Stimulated activated CD8-positive, alpha-beta memory T cell treated with anti-CD3 and anti-CD28 coated beads, Interleukin-7, amount 100 ng/mL, for 48 hours (primary cell): ENCODE data around the gene CYP26A1.

Source experiments
- DNase-seq, 2 donors: peaks; one replicate each; pipeline ENCODE4 v3.0.0-alpha.2; 2020; ENCODE audit warnings: low read depth in 1 of 2; ENCODE audit errors: extremely low read depth in 1 of 2

The CYP26A1 gene, protein sequence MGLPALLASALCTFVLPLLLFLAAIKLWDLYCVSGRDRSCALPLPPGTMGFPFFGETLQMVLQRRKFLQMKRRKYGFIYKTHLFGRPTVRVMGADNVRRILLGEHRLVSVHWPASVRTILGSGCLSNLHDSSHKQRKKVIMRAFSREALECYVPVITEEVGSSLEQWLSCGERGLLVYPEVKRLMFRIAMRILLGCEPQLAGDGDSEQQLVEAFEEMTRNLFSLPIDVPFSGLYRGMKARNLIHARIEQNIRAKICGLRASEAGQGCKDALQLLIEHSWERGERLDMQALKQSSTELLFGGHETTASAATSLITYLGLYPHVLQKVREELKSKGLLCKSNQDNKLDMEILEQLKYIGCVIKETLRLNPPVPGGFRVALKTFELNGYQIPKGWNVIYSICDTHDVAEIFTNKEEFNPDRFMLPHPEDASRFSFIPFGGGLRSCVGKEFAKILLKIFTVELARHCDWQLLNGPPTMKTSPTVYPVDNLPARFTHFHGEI

DNA sequence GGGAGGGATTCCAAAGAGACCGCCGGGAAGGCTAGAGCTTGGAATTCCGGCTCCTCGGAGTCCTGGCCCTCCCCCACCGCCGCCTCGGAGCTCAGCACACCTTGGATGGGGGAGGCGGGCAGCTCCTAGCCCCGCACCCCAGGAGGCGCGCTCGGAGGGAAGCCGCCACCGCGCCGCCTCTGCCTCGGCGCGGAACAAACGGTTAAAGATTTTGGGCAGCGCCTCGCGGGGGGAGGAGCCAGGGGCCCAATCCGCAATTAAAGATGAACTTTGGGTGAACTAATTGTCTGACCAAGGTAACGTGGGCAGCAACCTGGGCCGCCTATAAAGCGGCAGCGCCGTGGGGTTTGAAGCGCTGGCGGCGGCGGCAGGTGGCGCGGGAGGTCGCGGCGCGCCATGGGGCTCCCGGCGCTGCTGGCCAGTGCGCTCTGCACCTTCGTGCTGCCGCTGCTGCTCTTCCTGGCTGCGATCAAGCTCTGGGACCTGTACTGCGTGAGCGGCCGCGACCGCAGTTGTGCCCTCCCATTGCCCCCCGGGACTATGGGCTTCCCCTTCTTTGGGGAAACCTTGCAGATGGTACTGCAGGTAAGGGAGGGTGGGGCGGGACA, at the start of gene CYP26A1:
Gene CYP26A1, plus strand, starts transcription at position 355 of the 608 bp plus-strand sequence. Its CDS starts 42 bp downstream, at position 397.
- no peak for DNase-seq

DNA sequence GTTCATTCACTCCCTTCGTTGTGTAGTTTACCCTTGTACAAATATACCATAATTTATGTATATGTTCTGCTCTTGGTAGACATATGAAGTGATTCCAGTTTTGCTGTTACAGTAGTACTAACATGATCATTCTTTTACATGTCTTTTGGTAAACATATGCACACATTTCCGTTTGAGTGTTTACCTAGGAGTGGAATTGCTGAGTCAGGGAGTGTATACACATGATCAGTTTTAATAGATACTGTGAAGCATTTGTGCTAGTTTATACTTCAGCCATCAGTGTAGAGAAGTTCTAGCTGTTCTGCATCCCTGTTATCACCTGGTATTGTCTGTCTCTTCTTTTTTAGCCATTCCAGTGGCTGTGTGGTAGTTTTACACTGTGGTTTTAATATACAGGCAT, 47.6 kb upstream of the CYP26A1 start:
- no peak for DNase-seq

DNA sequence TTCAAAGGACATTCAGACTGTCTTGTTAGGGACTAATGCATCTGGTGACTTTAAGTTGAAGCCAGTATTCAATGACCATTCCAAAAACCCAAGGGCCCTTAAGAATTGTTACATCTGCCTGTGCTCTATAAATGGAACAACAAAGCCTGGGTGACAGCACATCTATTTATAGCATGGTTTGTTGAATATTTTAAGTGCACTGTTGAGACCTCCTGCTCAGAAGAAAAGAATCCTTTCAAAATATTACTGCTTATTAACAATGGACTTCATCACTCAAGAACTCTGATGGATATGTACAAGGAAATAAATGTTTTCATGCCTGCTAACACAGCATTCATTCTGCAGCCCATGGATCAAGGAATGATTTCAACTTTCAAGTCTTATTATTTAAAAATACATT, 46.2 kb upstream of the CYP26A1 start:
- DNase-seq: no peak

DNA sequence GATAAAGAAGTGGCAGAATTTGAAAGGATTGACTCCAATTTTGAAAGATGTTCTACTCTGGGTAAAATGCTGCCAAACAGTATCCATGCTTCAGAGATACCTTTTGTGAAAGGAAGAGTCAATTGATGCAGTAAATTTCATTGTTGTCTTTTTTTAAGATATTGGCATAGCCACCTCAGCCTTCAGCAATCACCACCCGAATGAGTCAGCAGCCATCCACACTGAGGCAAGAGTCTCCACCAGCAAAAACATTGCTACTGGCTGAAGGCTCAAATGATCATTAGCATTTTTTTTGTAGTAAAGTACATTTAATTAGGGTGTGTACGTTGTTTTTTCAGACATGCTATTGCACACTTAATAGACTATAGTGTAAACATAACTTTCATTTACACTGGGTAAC, 44.8 kb upstream of the CYP26A1 start:
- no peak for DNase-seq

DNA sequence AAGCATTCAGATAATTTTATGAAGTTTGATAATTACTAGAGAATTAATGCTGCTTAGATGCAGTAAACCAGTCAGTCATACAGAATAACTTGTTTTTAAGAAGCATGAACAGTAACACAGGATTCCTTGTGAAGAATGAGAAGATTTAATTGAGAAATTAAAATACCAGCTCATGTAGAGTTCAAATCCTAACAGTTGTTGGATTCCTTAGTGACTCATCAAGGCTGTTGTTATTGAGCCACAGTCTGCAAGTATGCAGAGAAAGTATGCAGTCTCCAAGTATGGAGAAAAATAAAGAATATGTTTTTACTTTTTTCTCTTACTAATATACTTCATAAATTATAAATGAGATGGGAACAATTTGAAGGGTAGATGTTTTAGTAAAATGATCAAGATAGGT, 43.3 kb upstream of the CYP26A1 start:
- DNase-seq: no peak

DNA sequence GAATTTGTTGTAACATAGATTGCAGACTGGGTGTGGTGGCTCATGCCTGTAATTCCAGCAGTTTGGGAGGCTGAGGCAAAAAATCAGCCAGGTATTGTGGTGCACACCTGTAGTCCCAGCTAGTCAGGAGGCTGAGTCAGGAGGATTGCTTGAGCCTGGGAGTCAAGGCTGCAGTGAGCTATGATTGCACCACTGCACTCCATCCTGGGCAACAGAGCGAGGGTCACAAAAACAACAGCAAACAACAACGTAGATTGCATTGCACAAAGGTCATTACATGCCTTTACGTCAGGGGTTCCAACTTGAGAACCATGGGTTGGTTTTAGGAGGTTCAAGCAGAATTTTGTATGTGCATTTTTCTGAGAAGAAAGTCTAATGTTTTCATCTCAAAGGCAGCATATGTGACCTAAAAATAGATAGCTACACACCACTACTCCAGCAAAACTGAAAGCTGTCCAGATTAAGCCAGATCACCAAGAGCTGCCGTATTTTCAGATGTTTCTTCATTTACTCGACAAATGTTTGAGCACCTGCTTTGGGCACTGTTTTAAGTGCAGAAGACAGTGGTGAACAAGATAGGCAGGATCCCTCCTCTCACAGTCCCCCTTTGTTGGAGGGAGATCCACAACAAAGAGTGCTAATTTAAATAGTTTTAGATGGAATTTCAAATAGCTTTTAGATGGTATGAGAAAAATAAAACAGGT, 41.4 kb upstream of the CYP26A1 start:
- no peak for DNase-seq

DNA sequence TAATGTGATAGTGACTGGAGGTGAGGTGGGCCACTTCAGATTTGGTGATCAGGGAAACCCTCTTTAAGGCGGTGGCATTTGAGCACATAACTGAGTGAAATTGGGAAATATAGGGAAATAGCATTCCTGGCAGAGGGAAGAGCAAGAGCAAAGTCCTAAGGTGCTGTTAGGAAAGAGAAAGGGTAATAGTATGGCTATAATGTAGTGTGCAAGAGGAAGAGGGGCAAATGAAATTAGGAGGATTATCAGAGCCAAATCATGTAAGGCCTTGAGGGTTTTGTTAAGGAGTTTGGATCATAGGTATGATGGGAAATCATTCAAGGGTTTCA, 40.9 kb upstream of the CYP26A1 start:
- no peak for DNase-seq

DNA sequence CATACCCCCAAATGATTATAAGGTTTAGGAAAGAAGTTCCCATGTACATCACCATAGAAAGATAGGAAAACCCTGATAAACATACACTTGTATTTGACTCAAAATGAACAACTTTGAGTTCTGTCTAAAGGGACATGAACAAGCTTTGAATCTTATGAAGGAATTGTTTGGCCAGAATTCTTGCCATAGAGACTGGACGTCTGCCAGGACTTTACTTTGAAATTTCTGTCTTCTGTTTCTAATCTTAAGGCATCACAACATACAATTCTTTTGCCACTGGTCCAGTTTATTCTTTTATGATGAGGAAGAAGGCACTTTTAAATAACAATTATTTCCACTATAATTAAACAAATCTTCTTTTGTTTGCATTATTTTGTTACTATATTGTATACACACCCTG, 39.3 kb upstream of the CYP26A1 start:
- DNase-seq: no peak

DNA sequence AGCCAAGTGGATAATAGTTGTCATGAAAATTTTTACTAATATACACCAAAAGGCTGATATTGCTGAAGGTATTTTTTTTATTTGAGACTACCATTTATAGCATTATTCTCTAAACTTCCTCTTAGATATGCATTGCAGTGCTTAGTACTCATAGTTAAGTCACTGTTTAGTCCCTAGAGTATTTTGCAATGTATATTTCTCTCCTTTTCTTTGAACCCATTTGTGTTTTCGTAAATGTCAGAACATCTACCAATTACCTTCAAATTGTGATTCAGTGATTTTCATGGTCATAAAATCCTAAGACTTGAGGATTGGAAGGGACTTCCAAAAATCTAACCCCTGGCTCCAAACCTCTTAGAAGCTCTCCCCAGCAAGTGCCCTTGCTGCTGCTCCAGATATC, 34.6 kb upstream of the CYP26A1 start:
- no peak for DNase-seq

DNA sequence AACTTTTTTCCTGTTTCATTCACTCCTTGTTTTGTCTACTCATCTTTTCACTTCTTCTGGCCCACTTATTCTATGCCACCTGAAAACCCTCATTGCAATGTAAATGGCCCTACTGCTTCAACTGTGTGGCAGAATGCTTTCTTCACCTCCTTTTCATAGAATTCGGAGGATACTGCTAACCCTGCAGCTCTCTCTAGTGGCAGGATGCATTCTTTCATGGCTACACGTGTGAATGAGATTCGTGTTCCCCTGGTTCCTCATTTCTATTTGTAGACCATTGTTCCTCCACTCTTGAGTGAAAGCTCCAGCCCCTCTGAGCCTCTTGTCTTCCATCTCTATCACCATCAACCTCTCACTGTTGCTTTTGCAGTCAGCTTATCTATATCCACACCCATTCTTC, 34.0 kb upstream of the CYP26A1 start:
- no peak for DNase-seq

DNA sequence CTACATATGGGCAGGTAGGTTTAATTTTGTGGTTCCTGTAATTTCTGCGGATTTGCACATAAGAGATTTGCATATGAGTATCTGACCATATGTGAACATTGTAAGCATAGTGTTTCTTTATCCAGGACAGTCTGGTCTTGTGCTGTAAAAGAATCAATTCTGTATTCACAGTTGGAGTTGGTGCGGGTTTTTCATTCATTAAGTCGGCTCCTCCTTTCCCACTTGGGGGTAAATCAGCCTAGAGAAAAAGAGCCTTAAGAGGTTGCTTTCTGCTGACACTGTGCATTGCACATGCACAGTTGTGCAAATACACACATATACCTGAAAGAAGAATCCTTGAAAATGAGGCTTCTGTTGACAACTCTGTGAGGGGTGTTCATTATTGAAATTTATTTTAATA, 19.2 kb upstream of the CYP26A1 start:
- DNase-seq: no peak

DNA sequence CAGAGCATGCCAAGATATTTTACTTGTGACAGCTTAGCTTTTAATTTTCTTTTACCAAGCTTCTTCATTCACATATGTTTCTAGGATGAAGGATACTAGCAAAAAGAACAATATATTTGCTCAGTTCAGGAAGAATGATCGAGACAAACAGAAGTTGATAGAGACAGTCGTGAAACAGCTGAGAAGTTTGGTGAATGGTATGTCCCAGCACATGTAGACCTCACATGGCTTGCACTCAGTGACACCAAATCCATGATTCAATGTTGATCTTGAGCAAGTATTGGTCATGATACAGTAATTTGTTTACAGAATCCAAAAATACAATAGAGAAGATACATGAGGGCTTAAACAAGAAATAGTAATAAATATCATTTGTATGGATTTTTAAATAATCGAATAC, 15.6 kb upstream of the CYP26A1 start:
- no peak for DNase-seq

DNA sequence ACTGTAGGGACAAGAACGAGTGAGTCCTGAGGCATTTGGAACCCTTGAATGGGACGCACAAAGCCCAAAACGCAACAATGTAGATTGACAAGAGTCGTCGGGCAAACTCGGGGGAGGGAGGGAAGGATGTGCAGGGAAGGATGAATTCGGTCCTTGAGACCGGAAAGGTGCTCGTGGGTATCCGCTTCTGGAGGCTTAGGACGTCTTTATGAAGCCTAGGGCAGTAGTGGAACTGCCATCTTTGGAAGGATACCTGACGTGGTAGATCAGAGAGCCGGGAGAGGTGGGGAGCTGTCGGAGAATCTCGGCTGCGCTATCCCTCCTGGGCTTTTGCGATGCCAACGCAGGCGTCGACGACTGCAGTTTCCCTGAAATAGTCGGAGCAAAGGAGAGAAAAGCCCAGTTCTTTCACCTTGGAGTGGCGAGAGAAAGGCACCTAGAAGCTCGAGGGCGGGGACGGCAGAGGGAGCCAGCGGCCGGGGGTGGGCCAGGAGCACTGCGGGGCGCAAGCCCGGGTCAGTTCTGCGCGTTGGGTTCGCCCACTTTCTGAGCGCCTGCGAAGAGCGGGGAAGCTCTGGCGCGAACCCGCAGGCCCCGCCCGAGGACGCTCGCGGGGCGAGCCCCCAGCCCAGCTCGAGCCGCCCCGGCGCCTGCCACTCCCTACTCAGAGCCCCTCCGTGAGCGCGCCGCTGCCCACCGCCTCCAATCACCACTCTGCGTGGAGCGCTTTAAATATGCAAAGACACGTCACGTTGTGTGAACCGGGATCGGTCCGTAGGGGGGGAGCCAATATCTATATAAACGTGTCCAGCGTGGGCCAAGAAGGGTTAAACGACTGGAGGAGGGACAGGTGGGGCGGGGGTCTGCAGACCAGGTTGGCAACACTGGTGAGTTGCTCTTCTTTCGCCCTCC, 13.5 kb upstream of the CYP26A1 start, which contains the start of gene CYP26C1:
Gene CYP26C1, plus strand, starts transcription at position 824 of the 912 bp plus-strand sequence. CDS start 466 bp downstream, outside the sequence.
- no peak for DNase-seq

DNA sequence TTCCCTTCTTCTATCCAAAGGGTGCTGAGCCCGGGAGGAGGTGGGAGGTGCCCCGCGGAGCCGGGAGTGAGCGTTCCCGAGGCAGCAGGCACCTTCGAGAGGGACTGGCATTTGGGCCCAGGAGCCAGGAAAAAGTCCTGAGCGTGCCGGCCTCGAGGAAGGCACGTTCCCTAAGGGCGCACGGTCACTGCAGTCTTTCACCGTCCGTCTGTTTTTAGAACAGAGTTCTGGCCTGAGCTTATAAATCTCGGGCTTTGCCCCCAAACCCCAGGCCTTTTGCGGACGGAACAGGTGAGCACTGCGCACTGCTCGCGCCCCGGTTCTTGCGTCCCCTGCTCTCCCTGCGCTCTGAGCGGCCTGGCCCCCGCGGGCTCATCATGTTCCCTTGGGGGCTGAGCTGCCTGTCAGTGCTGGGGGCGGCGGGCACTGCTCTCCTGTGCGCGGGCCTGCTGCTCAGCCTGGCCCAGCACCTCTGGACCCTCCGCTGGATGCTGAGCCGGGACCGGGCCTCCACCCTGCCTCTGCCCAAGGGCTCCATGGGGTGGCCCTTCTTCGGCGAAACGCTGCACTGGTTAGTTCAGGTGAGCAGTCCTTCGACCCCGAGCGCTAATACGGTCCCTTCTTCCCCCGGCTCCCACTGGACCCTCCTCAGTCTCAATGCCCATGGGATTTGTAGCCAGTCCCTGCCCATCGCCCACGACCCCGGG, 12.7 kb upstream of the CYP26A1 start:
- no peak for DNase-seq

DNA sequence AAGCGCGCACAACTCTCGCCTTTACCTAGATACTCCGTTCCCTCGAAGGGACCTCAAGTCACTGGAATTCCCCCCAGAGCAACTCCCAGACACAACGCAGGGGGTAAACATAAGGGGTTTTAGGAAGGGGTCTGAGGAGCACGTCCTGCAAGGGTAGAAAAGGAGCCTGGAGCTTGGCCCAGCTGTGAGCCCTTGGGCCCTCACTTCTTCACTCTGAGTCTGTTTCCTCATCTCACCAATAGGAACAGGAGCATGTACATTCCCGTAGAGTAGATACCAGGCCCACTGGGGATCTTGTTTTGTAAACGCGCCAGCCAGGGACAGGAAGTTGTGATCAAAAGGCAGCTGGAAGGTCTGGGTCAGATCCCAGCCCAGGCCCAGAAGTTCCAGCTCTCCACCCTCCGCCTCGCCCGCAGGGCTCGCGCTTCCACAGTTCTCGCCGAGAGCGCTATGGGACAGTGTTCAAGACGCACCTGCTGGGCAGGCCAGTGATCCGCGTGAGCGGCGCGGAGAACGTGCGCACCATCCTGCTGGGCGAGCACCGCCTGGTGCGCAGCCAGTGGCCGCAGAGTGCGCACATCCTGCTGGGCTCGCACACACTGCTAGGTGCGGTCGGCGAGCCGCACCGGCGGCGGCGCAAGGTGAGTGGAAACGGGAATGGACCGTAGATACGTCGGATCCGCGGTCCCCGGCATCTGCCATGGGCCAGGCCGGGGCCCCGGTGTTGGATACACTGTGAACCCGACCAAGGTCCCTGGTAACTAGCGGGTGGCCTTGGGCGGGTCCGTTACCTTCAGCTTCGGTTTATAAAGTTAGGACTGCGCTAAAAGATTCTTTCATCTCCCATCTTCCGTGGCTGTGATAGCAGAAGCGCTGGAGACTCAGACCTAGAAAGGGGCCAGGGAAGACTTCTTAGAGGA, 11.8 kb upstream of the CYP26A1 start:
- no peak for DNase-seq

DNA sequence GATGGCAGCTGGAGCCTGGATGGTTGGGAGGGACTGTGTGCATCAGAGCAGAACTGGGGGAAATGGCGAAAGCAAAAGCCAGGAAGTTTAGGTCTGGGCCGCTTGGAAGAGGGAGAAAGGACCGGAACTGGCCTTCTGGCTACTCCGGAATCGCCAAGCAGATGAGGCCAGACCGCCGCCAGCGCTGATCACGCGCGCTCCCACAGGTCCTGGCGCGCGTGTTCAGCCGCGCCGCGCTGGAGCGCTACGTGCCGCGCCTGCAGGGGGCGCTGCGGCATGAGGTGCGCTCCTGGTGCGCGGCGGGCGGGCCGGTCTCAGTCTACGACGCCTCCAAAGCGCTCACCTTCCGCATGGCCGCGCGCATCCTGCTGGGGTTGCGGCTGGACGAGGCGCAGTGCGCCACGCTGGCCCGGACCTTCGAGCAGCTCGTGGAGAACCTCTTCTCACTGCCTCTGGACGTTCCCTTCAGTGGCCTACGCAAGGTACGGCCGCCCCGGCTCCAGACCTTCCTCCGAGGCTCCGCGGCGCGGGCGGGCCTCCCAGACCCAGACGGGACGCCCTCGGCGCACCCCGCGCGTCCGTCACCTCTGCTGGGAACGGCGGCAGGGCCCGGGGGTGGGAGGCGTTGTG, 11.1 kb upstream of the CYP26A1 start:
- no peak for DNase-seq

DNA sequence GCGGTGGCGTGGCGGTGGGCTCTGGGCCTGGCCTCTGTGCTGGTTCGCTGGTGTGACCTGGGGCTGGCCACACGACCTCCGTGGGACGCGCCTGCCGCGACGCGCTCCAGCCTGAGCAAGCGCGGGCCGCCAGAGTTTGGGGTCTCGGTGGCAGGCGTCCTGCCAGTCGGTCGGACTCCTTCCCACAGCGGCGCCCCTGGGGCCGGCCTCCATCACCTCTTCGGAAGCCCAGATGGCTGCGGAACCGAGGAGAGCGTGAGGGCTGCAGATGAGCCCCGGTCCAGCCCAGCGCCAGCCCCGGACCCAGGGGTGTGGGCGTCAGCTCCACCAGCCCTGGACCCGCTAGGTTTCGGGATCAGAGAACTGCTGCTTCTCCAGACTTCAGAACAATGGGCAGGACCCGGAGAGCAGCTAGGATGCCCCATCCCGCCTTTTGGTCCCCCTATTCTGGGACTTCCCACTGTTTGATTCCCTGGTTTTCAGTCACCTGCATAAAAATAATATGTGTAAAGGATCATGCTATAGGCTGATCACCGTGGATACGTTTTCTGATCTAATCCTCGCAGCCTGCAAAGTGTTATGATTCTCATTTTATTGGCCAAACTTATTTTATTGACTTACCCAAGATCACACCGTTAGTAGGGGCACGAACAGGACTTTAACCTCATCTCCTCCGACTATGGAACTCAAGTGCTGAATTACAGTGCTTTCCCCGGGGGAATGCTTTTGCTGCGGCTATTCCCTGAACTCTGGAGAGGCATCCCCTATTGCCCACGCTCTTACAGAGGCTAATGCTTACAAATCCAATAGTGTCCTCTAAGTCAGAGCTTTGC, 10.3 kb upstream of the CYP26A1 start:
- no peak for DNase-seq
